GM15510 (cell line): ENCODE results near the gene PARD3B.

ENCODE experiments used
- POLR2A ChIP-seq: IDR thresholded peaks from 3 replicates; pipeline ENCODE4 v1.6.1; 2011; ENCODE audit warnings: borderline replicate concordance; ENCODE audit not compliant: insufficient read length; ENCODE audit errors: extremely low read depth

The PARD3B gene

GRCh38 chr2:205220559-205220958, 675.3 kb downstream of the PARD3B start:
- TF ChIP-seq POLR2A = no peak

GRCh38 chr2:205232086-205232485, 686.8 kb downstream of the PARD3B start:
- TF ChIP-seq POLR2A = no peak

DNA sequence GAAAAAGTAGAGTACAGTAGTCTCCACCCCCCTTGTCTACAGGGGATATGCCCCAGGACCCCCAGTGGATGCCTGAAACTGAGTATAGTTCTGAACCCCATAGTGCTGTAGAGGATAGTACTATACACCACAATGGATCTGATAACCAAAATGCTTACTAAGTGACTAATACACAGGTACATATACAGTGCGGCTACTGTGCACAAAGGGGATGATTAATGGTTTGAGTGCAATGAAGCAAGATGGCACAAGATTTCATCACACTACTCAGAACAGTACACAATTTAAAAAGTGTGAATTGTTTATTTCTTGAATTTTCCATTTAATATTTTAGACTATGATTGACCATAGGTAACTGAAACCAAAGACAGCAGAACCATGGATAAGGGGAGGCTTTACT, 690.2 kb downstream of the PARD3B start:
- TF ChIP-seq POLR2A = no peak

DNA sequence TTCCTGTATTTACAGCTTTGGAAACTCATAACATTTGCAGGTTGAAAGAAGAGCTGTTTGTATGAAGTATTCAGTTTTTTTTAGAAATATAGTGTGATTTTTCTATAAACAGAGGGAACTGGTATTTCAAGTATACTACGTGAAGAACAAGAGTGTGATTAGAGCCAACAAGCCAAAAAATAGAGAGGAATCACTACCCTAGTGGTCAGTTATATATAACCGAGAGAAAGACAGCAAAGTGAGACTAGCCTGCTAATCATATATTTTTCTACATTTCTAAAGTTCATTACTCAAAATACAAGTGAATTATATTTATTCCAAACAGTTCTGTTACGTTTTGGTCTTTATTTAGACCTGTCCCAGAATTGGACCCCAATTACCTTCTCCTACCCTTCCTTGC, 692.2 kb downstream of the PARD3B start:
- no peak for TF ChIP-seq POLR2A

- no peak for TF ChIP-seq POLR2A
These were observed 699.7 kb downstream of the PARD3B start for GRCh38 chr2:205245001-205245400.

- TF ChIP-seq POLR2A = no peak
These were observed 700.4 kb downstream of the PARD3B start for GRCh38 chr2:205245652-205246051.

- TF ChIP-seq POLR2A = no peak
These were observed 713.8 kb downstream of the PARD3B start for GRCh38 chr2:205259121-205259520.

- no peak for TF ChIP-seq POLR2A
These were observed 716.3 kb downstream of the PARD3B start for GRCh38 chr2:205261516-205262020.

GRCh38 chr2:205267323-205267722, 722.0 kb downstream of the PARD3B start:
- no peak for TF ChIP-seq POLR2A

DNA sequence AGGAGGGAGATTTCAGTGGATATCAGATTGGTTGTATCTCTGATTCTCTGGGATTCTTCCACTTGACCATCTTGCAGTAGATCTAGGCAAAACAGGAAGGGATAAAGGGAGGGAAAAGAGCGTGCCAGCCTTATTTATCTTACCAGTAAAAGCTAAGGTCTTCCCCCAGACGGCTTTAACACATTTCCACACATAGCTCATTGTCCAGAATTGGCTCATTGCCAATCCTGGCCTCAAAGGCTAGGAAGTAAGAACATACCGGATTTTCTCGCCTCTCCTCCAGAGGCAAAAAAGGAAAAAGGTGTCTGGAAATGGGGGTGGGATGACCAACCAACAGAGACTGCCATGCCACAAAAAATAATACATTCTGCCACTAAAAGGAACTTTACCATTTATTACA, 725.4 kb downstream of the PARD3B start:
- no peak for TF ChIP-seq POLR2A

DNA sequence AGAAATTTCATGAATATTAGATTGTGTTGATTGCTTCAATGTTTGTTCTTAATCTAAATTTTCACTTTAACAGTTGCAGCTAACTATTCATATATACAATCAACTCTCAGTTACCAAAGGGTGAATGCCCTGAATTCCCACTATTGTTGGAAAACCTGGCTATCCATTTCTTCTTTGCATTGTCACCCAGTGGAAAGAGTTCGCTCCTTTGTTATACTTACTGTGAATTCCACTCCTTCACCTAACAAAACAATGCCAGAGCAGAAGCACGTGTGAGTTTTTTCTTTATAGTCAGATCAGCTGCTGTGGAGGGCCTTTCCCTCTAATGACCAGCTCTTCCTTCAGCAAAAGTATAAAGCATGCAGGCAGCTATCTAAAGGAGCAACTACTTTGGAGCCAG, 727.9 kb downstream of the PARD3B start:
- TF ChIP-seq POLR2A = no peak

GRCh38 chr2:205273627-205274026, 728.4 kb downstream of the PARD3B start:
- TF ChIP-seq POLR2A = no peak

- no peak for TF ChIP-seq POLR2A
These were observed 729.5 kb downstream of the PARD3B start for GRCh38 chr2:205274801-205275200.

- TF ChIP-seq POLR2A = no peak
These were observed 731.0 kb downstream of the PARD3B start for GRCh38 chr2:205276116-205276777.

DNA sequence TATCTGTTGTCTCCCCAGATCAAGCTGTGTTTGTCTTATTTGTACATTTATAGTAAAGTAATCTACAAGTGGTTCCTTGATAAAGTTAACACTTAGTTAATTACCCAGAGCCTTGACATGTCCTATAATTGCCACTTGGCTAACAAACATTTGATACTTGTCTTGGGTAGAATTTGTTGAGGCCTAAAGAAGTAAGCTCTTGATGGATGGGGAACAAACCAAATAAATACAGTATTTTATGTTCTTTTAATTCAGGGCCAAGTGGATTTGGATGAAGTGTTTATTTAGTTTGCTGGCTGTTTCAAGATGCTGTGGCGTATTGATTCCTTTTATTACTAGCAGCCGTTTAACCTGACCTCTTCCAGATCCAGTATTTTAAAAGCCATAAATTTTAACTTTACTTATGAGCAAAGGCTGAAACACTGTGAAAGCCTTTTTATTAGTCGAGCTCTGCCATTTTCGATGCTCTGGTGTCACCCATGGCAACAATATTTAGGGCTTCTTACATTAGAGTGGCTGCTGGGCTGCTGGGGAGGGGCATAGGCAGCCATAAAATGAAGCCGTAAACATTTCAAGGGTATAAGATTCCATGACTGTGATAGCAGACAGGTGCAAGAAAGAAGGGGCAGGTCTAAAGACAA, 735.4 kb downstream of the PARD3B start:
- no peak for TF ChIP-seq POLR2A

DNA sequence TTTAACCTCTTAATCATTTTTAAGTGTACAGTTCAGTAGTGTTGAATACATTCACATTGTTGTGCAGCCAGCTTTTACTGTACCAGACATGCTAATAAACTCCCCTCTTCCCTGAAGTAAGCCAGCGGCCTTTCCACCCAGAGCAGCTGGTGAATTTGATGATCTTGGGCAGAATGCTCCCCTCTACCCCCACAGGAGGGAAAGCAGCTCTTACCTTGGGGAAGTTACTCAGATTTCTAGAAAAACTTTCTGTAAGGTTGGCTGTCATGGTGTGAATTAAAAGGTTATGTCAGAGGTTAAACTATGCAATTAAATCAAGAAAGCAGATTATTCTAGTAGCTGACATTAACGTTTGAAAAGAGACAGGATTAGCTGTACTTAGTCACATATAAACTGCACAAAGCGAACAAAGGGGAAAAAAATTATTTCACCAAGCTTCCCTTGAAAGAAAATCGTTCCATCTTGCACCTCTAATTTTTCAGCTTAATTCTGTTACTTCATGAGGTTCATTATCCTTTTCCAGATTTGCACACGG, 738.5 kb downstream of the PARD3B start:
- no peak for TF ChIP-seq POLR2A
